Effector CD8-positive, alpha-beta T cell (primary cell): Measurements from ENCODE around the gene PZP.
"Not testable (repeated sequence)": the region's sequence is repeated elsewhere in the genome, so short reads cannot be mapped to it uniquely, and the experiment has no call there.

ENCODE experiments used
- DNase-seq: peaks from one replicate; lab custom pipeline; 2025; lab: John Stamatoyannopoulos, UW

PZP gene

GRCh38 chr12:9184276-9184675, 23.9 kb downstream of the PZP start:
- DNase-seq: no peak

- no peak for DNase-seq
Observed at GRCh38 chr12:9180810-9181209, 27.4 kb downstream of the PZP start.

DNA sequence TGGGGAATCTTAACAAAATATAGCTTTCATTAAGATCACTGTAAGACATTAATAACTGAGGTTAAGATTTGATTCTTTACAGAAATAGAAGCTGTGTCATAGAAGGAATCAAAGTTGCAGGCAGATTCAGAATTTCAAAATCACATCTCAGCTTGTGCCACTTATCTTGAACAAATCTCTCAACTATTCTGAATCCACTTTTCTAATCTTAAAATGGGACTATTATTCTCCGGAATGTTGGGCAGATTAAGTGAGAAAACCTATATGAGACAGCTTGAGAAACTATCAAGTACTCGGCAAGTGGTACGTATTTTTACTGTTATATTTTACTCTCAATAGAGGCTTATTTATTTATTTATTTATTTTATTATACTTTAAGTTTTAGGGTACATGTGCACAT, 28.4 kb downstream of the PZP start:
- DNase-seq: no peak

GRCh38 chr12:9169979-9170634, 38.1 kb downstream of the PZP start:
- DNase-seq: no peak

- not testable (repeated sequence) for DNase-seq
Observed at GRCh38 chr12:9167345-9167744, 40.9 kb downstream of the PZP start.

DNA sequence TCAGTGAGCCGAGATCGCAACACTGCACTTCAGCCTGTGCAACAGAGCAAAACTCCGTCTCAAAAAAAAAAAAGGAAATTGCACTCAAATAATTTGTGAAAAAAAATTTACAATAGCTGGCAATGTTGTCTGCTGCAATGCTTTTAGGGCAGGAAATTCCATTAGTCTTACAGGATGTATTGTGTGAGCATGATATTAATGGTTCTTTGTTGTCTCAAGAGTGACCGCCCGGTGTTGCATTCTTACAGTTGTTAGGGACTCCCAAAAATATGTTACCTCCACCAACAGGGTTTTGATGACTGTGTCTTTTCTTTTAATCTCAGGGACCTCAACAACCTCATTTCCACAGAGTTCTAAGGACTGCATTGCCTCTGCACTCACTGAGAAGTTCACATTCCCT, 44.8 kb downstream of the PZP start:
- DNase-seq: no peak

- no peak for DNase-seq
Observed at GRCh38 chr12:9156119-9156518, 52.1 kb downstream of the PZP start.

- no peak for DNase-seq
Observed at GRCh38 chr12:9149372-9149771, 58.8 kb downstream of the PZP start.

DNA sequence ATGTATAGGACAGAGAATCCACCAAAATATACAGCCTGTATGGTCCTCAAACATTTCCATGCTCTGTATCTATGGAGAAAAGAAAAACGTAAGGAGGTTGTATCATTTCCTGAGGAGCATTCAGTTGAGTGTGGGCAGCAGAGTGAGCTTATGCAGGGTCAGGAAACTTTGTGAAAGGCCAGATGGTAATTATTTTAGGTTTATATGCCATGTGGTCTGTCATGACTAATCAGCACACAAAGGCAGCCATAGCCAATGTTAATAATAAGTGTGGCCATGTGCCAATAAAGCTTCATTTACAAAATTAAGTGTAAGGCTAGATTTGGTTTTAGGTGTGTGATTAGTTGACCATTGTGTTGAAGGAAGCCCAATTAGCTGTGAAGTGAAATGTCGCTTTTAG, 59.3 kb downstream of the PZP start:
- DNase-seq: no peak

DNA sequence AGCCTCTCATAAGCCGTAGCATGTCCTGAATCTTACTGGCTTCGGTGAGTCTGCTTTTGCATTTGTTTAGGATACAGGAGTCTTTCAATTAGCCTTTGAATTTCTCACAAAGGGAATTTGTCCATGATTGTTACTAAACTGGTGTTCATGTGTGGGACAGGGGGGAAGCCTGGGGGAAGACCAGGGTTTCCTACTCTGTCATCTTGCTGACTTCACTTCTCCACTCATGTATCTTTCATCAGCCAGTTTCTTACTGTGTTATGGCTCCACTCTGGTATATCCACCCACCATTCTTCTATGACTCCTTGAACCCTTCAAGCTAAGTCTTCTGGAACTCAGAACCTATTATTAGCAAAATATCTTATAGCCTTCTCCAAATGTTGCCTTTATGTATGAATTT, 60.7 kb downstream of the PZP start:
- DNase-seq: no peak

- no peak for DNase-seq
Observed at GRCh38 chr12:9144730-9145106, 63.5 kb downstream of the PZP start.

GRCh38 chr12:9143929-9144729, 64.1 kb downstream of the PZP start:
- no peak for DNase-seq

DNA sequence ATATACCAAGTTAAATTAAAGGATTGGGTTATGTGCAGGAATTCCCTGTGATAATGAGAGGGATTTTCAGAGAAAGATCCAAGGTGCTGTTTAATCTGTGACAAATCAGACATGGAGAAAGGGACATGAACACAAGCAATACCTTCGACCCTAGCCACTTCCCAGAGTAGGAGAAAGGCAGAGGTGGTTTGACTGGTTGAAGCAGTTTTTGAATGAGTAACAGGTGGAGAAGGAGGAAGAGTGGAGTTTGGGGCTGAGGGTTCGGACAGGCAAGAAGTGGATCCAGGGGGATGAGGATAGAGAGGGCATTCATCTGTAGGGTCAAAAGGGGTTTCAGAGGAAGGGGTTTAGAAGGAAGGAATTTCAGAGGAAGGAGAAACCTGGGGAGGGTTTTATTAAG, 65.1 kb downstream of the PZP start:
- DNase-seq: no peak

DNA sequence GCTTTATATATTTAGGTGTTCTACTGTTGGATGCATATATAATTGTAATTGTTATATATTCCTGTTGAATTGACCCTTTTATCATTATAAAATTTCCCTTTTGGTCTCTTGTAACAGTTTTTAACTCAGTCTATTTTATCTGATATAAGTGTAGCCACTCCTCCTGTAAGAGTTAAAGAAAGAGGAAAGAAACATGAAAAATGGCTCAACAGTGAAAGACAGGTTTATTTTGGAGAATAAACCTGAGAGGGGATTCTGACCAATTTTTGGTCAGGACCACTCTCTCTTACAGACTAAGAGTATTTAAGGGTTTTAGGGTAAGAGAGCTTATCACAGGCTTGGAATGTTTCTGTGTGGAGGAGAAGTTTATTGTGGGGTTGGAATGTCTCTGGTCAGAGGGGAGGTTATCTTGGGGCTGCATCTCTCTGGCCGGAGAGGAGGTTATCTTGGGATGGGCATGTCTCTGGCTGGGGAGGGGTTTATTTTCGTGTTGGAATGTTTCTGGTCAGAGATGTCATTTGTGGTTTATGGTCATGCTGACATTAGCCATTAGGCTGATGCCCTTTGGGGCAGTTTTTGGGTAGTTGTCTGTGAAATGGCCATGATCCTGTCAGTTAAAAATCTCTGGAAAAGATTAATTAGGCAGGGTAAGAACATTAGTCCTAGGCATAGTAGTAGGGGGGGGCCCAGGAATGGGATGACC, 68.5 kb downstream of the PZP start:
- not testable (repeated sequence) for DNase-seq

- DNase-seq: no peak
Observed at GRCh38 chr12:9135903-9136310, 72.3 kb downstream of the PZP start.

GRCh38 chr12:9134981-9135628, 73.1 kb downstream of the PZP start:
- no peak for DNase-seq

DNA sequence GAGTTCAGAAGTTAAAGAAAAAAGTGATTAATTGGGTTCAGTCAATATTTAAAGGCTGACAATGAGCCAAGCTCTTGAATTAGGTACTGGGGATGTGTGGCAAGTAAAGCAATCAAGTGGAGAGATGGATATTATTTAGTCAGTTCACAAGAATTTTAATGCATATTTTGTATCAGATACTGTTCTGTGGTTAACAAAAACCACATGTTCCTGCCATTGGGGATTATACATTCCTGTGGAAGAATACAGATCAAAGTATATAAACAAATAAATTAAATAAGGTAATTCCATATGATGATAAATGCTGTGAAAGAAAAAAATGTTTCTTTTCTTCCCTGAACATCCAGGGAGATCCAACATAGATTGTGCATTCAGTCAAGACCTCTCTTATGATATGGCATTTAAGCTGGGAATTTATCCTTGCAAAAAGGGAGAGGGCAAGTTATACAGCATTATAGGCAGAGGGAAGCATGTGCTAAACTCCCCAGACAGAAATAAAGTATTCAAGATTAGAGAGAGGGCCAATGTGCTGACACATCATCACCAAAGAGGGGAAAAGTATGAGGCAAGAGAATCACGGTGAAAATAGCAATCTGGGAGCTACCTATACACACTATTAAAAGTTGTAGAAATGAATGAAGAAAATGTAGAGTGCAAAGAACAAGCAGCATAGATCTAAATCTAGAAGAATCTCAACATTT, 74.8 kb downstream of the PZP start:
- DNase-seq: no peak

GRCh38 chr12:9132008-9132535, 76.1 kb downstream of the PZP start:
- no peak for DNase-seq

DNA sequence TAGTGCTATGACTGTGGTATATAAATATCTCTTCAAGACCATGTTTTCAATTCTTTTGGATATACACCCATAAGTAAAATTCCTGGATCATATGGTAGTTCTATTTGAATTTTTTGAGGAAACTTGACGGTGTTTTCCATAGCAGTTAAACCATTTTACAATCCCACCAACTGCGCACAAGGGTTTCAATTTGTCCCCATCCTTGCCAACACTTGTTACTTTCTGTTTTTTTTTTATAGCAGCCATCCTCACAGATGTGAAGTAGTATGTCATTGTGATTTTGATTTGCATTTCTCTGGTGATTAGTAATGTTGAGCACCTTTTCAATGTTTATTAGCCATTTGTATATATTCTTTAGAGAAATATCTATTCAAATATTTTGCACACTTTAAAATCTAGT, 78.0 kb downstream of the PZP start:
- no peak for DNase-seq

- DNase-seq: no peak
Observed at GRCh38 chr12:9127936-9128663, 80.1 kb downstream of the PZP start.

DNA sequence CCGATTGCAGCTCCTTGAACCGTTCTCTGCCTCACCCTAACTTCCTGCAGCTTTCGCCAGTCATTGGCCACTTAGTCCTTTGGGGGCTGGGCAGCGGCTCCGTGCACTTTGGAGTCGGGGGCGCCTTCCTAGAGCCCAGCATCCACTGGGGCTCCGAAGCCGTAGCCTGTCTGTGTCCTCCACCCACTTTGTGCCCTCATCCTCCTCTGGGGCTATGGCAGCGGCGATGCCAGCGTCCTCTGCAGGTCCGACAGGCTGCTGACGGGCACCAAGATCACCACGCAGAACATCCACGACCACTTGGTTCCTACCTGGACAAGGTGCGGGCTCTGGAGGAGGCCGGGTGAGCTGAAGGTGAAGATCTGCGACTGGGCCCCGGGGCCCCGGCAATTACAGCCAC, 80.7 kb downstream of the PZP start:
- DNase-seq: no peak
